Testis (tissue), 2 donors: ENCODE data around the gene PHEX.

Source experiments
- POLR2A ChIP-seq: fragments of 450-650 bp; IDR thresholded peaks from one replicate; pipeline ENCODE4 v1.6.1; 2017; ENCODE audit warnings: antibody characterized with exemption, mild to moderate bottlenecking, moderate library complexity
- TF ChIP-seq, protein P1 (sequence below), 3 experiments: fragments of 450-650 bp in 2 of 3; fragments of 200-600 bp in 1 of 3; sonication (generic) in 1 of 3; IDR thresholded peaks; one replicate each; pipeline ENCODE4 v1.5.1; 2016 to 2019; ENCODE audit warnings: antibody characterized with exemption in 3 of 3, mild to moderate bottlenecking in 2 of 3, moderate library complexity in 1 of 3

DNA sequence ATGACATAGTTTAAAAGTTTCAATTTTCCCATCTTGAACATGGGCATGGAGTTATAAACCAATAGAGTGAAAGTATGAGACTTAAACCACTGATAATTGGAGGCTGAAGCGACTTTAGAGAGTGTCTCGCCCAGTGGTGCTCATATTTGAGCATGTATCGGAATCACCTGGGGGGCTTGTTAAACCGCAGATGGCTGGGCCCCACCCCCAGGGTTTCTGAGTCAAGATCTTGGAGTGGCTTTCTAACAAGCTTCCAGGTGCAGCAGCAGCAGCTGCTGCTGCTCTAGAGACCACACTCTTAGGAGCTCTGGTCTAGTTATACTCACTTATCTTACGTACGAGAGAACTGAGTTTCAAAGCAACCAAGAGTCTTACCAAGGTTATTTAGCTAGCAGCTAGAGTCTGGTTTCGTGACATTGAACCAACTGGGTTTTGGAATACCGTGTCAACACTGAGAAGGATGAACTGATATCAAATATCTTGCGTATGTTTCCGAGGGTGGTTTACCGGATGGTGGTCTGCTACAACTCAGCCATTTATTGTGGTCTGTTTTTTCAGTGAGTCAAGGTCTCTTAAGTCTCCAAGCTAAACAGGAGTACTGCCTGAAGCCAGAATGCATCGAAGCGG is 5.9 kb downstream of the PHEX start:
- TF ChIP-seq, protein P1, sequence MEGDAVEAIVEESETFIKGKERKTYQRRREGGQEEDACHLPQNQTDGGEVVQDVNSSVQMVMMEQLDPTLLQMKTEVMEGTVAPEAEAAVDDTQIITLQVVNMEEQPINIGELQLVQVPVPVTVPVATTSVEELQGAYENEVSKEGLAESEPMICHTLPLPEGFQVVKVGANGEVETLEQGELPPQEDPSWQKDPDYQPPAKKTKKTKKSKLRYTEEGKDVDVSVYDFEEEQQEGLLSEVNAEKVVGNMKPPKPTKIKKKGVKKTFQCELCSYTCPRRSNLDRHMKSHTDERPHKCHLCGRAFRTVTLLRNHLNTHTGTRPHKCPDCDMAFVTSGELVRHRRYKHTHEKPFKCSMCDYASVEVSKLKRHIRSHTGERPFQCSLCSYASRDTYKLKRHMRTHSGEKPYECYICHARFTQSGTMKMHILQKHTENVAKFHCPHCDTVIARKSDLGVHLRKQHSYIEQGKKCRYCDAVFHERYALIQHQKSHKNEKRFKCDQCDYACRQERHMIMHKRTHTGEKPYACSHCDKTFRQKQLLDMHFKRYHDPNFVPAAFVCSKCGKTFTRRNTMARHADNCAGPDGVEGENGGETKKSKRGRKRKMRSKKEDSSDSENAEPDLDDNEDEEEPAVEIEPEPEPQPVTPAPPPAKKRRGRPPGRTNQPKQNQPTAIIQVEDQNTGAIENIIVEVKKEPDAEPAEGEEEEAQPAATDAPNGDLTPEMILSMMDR (IDR thresholded peaks at IDR 0.05) = no peak
- no peak for TF ChIP-seq POLR2A
